Activated CD4-positive, alpha-beta T cell treated with anti-CD3 and anti-CD28 coated beads, Interleukin-2, amount 10 ng/mL, durations not matched to agents 7 days and 5 days (primary cell): Measurements from ENCODE around the gene ADO. TPM values are rescaled to one million over a fixed set of nuclear protein-coding genes. Genes with fewer than 3 reads are reported as not detected.

Experiments used
- CTCF ChIA-PET: fragments of 350-600 bp; sonication (Branson Sonifier 250); formaldehyde crosslinking; loops from one replicate; lab custom pipeline; 2021; ENCODE audit warnings: antibody characterized with exemption; lab: Charles Lee
- POLR2A ChIA-PET: fragments of 350-600 bp; sonication (Branson Sonifier 250); formaldehyde crosslinking; loops from one replicate; lab custom pipeline; 2021; ENCODE audit warnings: antibody characterized with exemption; lab: Charles Lee
- DNase-seq: peaks from one replicate; pipeline ENCODE4 v3.0.0-alpha.2; 2020
- H3K27ac Mint-ChIP-seq: one replicate; pipeline ENCODE4 v1.8.0; 2021; ENCODE audit warnings: mild to moderate bottlenecking, moderate library complexity, mixed read lengths
- H3K27me3 Mint-ChIP-seq: one replicate; pipeline ENCODE4 v1.8.0; 2021; ENCODE audit warnings: mixed read lengths
- H3K36me3 Mint-ChIP-seq: one replicate; pipeline ENCODE4 v1.8.0; 2021; ENCODE audit warnings: low read depth, mixed read lengths
- H3K4me1 Mint-ChIP-seq: one replicate; pipeline ENCODE4 v1.8.0; 2021; ENCODE audit warnings: mixed read lengths
- H3K4me3 Mint-ChIP-seq: one replicate; pipeline ENCODE4 v1.8.0; 2021; ENCODE audit warnings: mild to moderate bottlenecking, moderate library complexity, mixed read lengths
- H3K9me3 Mint-ChIP-seq: one replicate; pipeline ENCODE4 v1.8.0; 2021; ENCODE audit warnings: mixed read lengths
- total RNA-seq, 2 experiments: library from RNA; stranded (reverse); gene quantifications; one replicate each; pipeline ENCODE4 v1.2.3, GENCODE V29; 2021

ADO gene
- total RNA-seq, 2 experiments from 2014 or later: 18.2 to 19.7 TPM

GRCh38 chr10:62796896-62797295 is 7.6 kb upstream of the ADO start:
- H3K9me3 Mint-ChIP-seq: no peaks in the 10 kb centered on the region
- no peak overlapping the region for H3K27ac Mint-ChIP-seq
- H3K4me1 Mint-ChIP-seq: no peaks in the 10 kb centered on the region
- no peaks in the 10 kb centered on the region for H3K36me3 Mint-ChIP-seq
- peaks cover 62% of the 10 kb centered on the region for H3K27me3 Mint-ChIP-seq
- DNase-seq: no peak
- ChIA-PET CTCF (interaction anchor here (0.7 to 1.3 kb wide), 2 partner anchors 18 to 779 kb away, joined by 3 to 4 read pairs; no protein-coding TSS in a partner anchor), POLR2A (no interaction called here)
- H3K4me3 Mint-ChIP-seq: no peak overlapping the region

DNA sequence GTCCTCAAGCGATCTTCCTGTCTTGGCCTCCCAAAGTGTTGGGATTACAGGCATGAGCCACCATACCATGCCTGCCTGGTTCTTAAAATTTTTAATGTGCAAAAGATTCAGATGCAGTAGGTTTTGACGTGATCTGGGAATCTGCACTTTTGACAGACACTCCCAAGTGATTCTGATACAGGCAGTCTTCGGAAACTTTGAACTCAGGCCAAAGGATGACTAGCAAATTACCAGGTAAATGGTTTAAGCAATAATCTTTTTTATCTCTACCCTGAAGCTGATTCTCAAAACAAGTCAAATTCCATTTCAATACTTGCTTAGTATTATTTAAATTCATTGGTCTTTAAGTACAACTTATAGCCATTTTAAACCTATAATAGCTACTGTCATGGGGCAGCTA is 2.6 kb upstream of the ADO start:
- no peak overlapping the region for H3K4me3 Mint-ChIP-seq
- POLR2A ChIA-PET: no interaction called here
- H3K4me1 Mint-ChIP-seq: peaks cover 21% of the 10 kb centered on the region
- no peaks in the 10 kb centered on the region for H3K9me3 Mint-ChIP-seq
- peaks cover 35% of the 10 kb centered on the region for H3K27me3 Mint-ChIP-seq
- H3K36me3 Mint-ChIP-seq: peaks cover 13% of the 10 kb centered on the region
- H3K27ac Mint-ChIP-seq: no peak overlapping the region
- CTCF ChIA-PET: interaction anchor here (0.7 to 11.2 kb wide), 4 partner anchors 15 to 162 kb away, joined by 3 to 71 read pairs (median 4); partner anchors contain the start of gene EGR2
- no peak for DNase-seq

DNA sequence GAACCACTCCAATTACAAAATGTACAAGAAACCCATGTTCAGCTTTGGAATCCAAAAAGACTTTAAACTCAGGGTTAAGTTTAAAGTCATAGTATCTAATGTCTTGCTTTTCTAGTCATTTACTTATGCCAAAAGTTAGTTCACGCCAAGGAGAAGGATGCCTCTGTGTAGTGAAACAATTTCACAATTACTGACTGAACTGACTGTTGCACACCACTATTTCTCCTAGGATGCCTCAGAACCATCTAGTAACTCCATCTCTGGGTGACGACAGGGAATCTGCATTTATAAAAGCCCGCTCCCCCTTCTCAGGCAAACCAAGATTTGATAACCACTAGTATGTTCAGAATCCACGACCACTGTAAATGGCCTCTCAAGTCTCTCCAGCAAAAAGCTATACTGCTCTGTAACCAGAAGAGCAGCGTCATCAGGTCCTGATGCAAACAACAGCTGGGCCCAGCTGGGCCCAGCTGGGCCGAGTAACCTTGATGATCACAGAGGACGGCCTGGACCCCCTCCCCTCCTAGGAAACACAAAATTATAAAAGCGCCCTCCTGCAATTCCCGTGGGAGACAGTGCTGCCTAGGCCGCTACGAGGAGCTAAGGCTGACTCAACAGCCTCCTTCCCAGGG is 680 bp upstream of the ADO start:
- H3K9me3 Mint-ChIP-seq: no peaks in the 10 kb centered on the region
- peaks cover 32% of the 10 kb centered on the region for H3K36me3 Mint-ChIP-seq
- H3K27ac Mint-ChIP-seq: peak overlapping the region; percentile 97
- H3K27me3 Mint-ChIP-seq: peaks cover 19% of the 10 kb centered on the region
- ChIA-PET CTCF (interaction anchor here (0.6 to 11.2 kb wide), 10 partner anchors 13 to 1047 kb away, joined by 3 to 71 read pairs (median 3); partner anchors contain the start of gene EGR2), POLR2A (interaction anchor here (0.5 to 1.5 kb wide), 4 partner anchors 12 to 71 kb away, joined by 3 to 4 read pairs (median 3); partner anchors contain the start of gene EGR2)
- H3K4me1 Mint-ChIP-seq: peaks cover 38% of the 10 kb centered on the region
- DNase-seq: no peak
- H3K4me3 Mint-ChIP-seq: peak overlapping the region; percentile 86

- peak; percentile 15 for DNase-seq
- peaks cover 44% of the 10 kb centered on the region for H3K4me1 Mint-ChIP-seq
- POLR2A ChIA-PET: interaction anchor here (1.5 kb wide), 1 partner anchor 10 kb away, joined by 4 read pairs; the partner anchor contains the start of gene EGR2
- peak overlapping the region; percentile 91 for H3K27ac Mint-ChIP-seq
- H3K9me3 Mint-ChIP-seq: no peaks in the 10 kb centered on the region
- peaks cover 39% of the 10 kb centered on the region for H3K36me3 Mint-ChIP-seq
- CTCF ChIA-PET: interaction anchor here (1.3 to 11.2 kb wide), 2 partner anchors 11 to 57 kb away, joined by 3 to 71 read pairs; partner anchors contain the start of gene EGR2
- H3K27me3 Mint-ChIP-seq: peaks cover 7% of the 10 kb centered on the region
- H3K4me3 Mint-ChIP-seq: peak overlapping the region; percentile 86
Observed at GRCh38 chr10:62805231-62806099, 945 bp downstream of the ADO start.

DNA sequence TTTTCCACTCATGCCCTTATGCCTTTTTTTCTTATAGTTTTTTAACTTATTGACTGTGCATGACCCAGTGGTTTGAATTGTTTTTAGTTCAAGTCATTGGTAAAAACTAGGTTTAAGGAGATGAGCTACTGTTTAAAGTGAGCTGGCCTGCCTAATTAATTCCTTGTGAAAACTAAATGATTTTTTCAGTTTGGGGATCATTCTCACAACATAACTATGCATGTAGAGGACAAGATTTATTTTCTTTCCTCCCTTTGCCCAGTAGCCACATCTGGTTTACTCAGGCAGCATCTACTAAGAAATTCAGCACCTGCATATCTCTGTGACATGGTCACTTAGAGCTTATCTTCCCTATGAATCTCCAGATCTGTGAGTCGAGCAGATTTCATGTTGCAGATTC is 1.7 kb downstream of the ADO start:
- peaks cover 45% of the 10 kb centered on the region for H3K36me3 Mint-ChIP-seq
- peaks cover 52% of the 10 kb centered on the region for H3K4me1 Mint-ChIP-seq
- ChIA-PET POLR2A (interaction anchor here (0.7 kb wide), 1 partner anchor 169 kb away, joined by 4 read pairs; no protein-coding TSS in a partner anchor), CTCF (interaction anchor here (0.7 to 11.2 kb wide), 2 partner anchors 10 to 63 kb away, joined by 3 to 71 read pairs; partner anchors contain the start of gene EGR2)
- H3K9me3 Mint-ChIP-seq: no peaks in the 10 kb centered on the region
- peak overlapping the region; percentile 86 for H3K4me3 Mint-ChIP-seq
- no peak for DNase-seq
- H3K27ac Mint-ChIP-seq: peak overlapping the region; percentile 20
- H3K27me3 Mint-ChIP-seq: no peaks in the 10 kb centered on the region

GRCh38 chr10:62810156-62810902 is 5.8 kb downstream of the ADO start:
- Mint-ChIP-seq H3K27me3 (peaks cover 30% of the 10 kb centered on the region), H3K9me3 (no peaks in the 10 kb centered on the region), H3K27ac (no peak overlapping the region), H3K4me3 (no peak overlapping the region), H3K36me3 (peaks cover 41% of the 10 kb centered on the region), H3K4me1 (peaks cover 61% of the 10 kb centered on the region)
- DNase-seq: no peak
- ChIA-PET CTCF (interaction anchor here (0.7 to 1.7 kb wide), 7 partner anchors 10 to 200 kb away, joined by 3 to 6 read pairs (median 3); no protein-coding TSS in a partner anchor), POLR2A (interaction anchor here (1.2 kb wide), 1 partner anchor 77 kb away, joined by 3 read pairs; no protein-coding TSS in a partner anchor)

- POLR2A ChIA-PET: interaction anchor here (1.2 kb wide), 1 partner anchor 78 kb away, joined by 3 read pairs; no protein-coding TSS in a partner anchor
- Mint-ChIP-seq H3K4me3 (no peak overlapping the region), H3K27ac (no peak overlapping the region), H3K27me3 (peaks cover 39% of the 10 kb centered on the region), H3K4me1 (peaks cover 64% of the 10 kb centered on the region), H3K36me3 (peaks cover 37% of the 10 kb centered on the region), H3K9me3 (no peaks in the 10 kb centered on the region)
- CTCF ChIA-PET: interaction anchor here (1.3 to 1.7 kb wide), 5 partner anchors 11 to 200 kb away, joined by 3 to 6 read pairs (median 4); no protein-coding TSS in a partner anchor
- DNase-seq: peak; percentile 48
Observed at GRCh38 chr10:62811159-62811875, 6.8 kb downstream of the ADO start.

DNA sequence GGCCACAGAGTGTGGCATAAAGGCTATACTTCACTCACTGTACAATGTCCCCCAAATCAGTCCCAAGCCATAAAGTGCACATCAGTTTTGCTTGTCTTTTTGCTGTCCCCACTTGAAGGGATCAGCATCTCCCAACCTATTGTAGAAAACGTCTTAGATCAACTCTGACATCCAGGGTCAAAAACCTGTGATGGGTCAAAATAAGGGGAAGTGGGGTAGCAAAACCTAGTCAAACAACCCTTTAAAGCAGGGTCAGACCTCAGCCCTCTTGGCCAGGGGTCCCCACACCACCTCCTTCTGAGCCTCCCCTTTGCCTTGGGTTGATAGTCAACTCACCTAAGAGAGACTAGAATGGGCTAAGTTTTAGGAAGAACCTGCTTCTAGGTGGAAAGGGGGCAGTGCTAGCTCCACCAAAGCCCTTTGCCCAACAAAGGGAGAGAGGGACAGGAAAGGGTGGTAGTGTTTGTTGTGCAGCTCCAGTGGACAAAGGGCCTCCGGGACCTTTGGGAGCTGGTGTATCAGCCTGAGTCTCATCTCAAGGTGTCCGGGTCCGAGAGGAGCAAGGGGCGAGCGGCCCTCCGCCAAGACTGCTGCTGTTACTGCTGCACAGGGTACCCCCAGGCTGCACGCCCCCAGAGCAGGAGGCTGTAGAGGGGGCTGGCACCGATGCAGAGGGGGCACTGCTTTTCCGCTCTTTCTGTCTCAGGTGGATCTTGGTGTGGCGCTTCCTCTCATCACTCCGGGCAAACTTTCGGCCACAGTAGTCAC is 8.3 kb downstream of the ADO start:
- H3K4me3 Mint-ChIP-seq: no peak overlapping the region
- ChIA-PET CTCF (no interaction called here), POLR2A (no interaction called here)
- no peak overlapping the region for H3K27ac Mint-ChIP-seq
- peaks cover 21% of the 10 kb centered on the region for H3K36me3 Mint-ChIP-seq
- no peak for DNase-seq
- peaks cover 39% of the 10 kb centered on the region for H3K27me3 Mint-ChIP-seq
- H3K4me1 Mint-ChIP-seq: peaks cover 59% of the 10 kb centered on the region
- H3K9me3 Mint-ChIP-seq: no peaks in the 10 kb centered on the region

- H3K9me3 Mint-ChIP-seq: no peaks in the 10 kb centered on the region
- no peak for DNase-seq
- H3K27ac Mint-ChIP-seq: no peak overlapping the region
- H3K4me3 Mint-ChIP-seq: peak overlapping the region; percentile 42
- H3K27me3 Mint-ChIP-seq: peaks cover 43% of the 10 kb centered on the region
- peaks cover 60% of the 10 kb centered on the region for H3K4me1 Mint-ChIP-seq
- H3K36me3 Mint-ChIP-seq: peaks cover 17% of the 10 kb centered on the region
- POLR2A ChIA-PET: no interaction called here
- CTCF ChIA-PET: interaction anchor here (6.2 kb wide), 1 partner anchor 9 kb away, joined by 71 read pairs; the partner anchor contains the start of gene ADO
Observed at GRCh38 chr10:62813453-62813852, 8.9 kb downstream of the ADO start.

DNA sequence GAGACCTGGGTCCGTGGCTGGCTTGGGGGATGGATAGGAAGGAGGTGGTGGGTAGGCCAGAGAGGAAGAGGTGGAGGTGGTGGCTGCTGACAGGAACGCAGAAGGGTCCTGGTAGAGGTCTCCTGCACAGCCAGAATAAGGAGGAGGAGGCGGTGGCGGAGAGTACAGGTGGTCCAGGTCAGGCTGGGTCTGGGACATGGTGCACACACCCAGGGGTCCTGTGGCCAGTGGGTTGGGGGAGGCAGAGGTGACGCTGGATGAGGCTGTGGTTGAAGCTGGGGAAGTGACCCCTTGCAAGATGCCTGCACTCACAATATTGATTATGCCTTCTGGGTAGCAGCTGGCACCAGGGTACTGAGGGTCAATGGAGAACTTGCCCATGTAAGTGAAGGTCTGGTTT is 9.5 kb downstream of the ADO start:
- Mint-ChIP-seq H3K27me3 (peaks cover 46% of the 10 kb centered on the region), H3K27ac (peak overlapping the region; percentile 50), H3K4me3 (peak overlapping the region; percentile 42), H3K9me3 (no peaks in the 10 kb centered on the region), H3K4me1 (peaks cover 60% of the 10 kb centered on the region), H3K36me3 (peaks cover 12% of the 10 kb centered on the region)
- no peak for DNase-seq
- ChIA-PET POLR2A (no interaction called here), CTCF (interaction anchor here (1.1 to 6.2 kb wide), 2 partner anchors 10 to 133 kb away, joined by 3 to 71 read pairs; partner anchors contain the start of gene ADO)
